NCI-H1092 (cell line): Measurements from ENCODE around the gene COL1A2.

Experiments used
- DNase-seq: peaks from one replicate; lab custom pipeline; 2025; lab: John Stamatoyannopoulos, UW

COL1A2 gene

GRCh38 chr7:94410413-94411187, 15.9 kb downstream of the COL1A2 start:
- no peak for DNase-seq

GRCh38 chr7:94411188-94411466, 16.4 kb downstream of the COL1A2 start:
- DNase-seq: no peak

- no peak for DNase-seq
Observed at GRCh38 chr7:94412762-94413322, 18.1 kb downstream of the COL1A2 start.

- peak; percentile 69 for DNase-seq
Observed at GRCh38 chr7:94414481-94414880, 19.8 kb downstream of the COL1A2 start.

GRCh38 chr7:94414980-94415379, 20.3 kb downstream of the COL1A2 start:
- DNase-seq: no peak

GRCh38 chr7:94417306-94417705, 22.6 kb downstream of the COL1A2 start:
- no peak for DNase-seq

- no peak for DNase-seq
Observed at GRCh38 chr7:94417901-94418300, 23.2 kb downstream of the COL1A2 start.

- no peak for DNase-seq
Observed at GRCh38 chr7:94418851-94419250, 24.2 kb downstream of the COL1A2 start.

- no peak for DNase-seq
Observed at GRCh38 chr7:94420328-94420727, 25.6 kb downstream of the COL1A2 start.

- DNase-seq: no peak
Observed at GRCh38 chr7:94421681-94422080, 27.0 kb downstream of the COL1A2 start.

- no peak for DNase-seq
Observed at GRCh38 chr7:94422136-94422535, 27.4 kb downstream of the COL1A2 start.

- DNase-seq: no peak
Observed at GRCh38 chr7:94422827-94423460, 28.2 kb downstream of the COL1A2 start.

GRCh38 chr7:94423863-94424735, 29.4 kb downstream of the COL1A2 start:
- no peak for DNase-seq

- no peak for DNase-seq
Observed at GRCh38 chr7:94425546-94425945, 30.9 kb downstream of the COL1A2 start.

GRCh38 chr7:94426980-94427875, 32.5 kb downstream of the COL1A2 start:
- no peak for DNase-seq

- DNase-seq: no peak
Observed at GRCh38 chr7:94429153-94429552, 34.5 kb downstream of the COL1A2 start.

- no peak for DNase-seq
Observed at GRCh38 chr7:94431176-94431575, 36.5 kb downstream of the COL1A2 start.

GRCh38 chr7:94431619-94432280, 37.1 kb downstream of the COL1A2 start:
- DNase-seq: no peak

- DNase-seq: no peak
Observed at GRCh38 chr7:94432281-94432670, 37.6 kb downstream of the COL1A2 start.

GRCh38 chr7:94432817-94433216, 38.1 kb downstream of the COL1A2 start:
- no peak for DNase-seq

GRCh38 chr7:94433224-94433623, 38.5 kb downstream of the COL1A2 start:
- no peak for DNase-seq
